Stimulated activated CD8-positive, alpha-beta memory T cell treated with anti-CD3 and anti-CD28 coated beads, Interleukin-2, amount 100 ng/mL, for 1 hour (primary cell): ENCODE data around the gene CCDC154.
"Not testable (repeated sequence)": the region's sequence is repeated elsewhere in the genome, so short reads cannot be mapped to it uniquely, and the experiment has no call there.

ENCODE experiments used
- DNase-seq, 2 donors: peaks; one replicate each; pipeline ENCODE4 v3.0.0-alpha.2; 2020; ENCODE audit warnings: low read depth in 2 of 2

The CCDC154 gene

DNA sequence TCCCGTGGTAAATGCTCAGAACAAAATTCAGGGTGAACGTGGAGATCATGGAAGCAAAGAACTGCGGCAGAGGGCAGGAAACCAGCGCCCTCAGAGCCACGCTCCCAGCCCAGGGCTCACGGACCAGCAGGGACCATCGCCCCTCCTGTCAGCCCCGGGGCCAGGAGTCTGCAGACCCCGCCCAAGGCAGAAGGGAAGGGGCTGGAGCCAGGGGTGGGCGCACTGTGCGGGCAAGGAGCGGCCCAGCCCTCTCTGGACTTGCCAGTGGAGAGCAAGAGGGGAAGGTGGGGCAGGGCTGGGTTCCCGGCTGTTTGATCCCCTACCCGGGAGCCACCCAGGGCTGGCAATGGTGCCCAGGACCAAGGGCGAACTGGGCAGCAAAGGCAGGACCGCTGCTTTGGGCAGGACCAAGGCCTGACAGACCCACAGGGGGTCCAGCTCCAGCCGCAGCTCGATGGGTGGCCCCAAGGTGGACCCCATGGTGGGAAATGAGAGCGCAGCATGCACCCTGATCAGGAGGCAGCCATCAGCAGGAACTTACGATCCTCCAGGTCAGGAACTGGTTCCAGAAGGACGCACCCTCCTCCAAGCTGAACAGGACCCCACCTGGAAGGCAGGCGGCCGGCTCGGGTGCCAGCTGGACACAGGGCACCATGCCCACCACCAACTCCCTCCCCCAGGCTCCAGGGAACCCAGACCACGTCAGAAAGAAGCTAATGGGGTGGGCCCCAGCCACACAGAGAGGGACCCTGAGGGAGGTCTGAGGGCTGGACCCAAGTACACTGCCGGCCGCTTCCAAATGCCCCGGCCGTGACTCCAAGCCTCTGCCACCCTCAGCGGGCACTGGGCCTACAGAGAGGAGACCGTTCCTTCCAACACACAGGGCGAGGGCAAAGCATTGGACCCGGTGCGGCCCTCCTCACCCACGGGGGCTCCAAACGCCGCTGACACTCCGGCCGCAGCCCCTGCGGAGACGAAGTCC is 11.1 kb upstream of the CCDC154 start:
- DNase-seq: no peak

DNA sequence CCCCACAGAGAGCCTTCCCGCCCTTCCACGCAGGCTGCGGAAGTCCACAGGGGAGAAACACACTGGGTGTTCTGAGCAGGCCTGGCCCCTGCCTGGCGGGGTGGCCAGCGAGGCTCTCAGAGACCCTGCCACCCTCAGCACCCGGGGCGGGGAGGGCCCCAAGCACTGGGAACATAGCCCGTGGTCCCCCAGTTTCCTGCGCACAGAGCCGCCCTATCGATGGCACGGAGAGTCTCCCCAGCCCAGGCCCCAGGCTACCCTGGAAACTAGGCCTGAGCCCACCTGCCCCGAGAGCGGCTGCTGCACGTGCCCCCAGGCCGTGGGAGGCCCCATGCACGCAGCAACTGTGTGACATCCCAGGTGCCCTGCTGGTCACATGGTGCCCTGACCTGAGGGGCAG is 10.2 kb upstream of the CCDC154 start:
- DNase-seq: no peak

DNA sequence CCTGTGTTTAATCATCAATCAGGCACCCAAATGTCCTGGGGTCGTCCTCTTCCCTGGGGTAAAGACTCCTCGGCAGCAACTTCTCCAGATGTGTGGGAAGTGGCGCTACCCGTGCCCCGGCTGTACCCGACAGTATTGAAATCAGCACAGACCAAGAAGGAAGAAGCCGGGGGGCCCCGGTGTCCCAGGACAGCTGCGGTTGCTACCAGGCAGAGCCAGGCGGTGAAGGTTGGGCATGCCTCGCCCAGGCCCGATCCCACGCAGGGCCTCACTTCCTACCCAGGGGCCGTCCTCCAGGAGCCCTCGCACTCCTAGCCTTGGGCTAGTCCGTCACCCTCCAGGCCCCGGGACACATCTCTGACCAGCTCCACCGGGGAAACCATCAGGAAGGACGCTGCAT is 9.0 kb upstream of the CCDC154 start:
- DNase-seq: no peak

DNA sequence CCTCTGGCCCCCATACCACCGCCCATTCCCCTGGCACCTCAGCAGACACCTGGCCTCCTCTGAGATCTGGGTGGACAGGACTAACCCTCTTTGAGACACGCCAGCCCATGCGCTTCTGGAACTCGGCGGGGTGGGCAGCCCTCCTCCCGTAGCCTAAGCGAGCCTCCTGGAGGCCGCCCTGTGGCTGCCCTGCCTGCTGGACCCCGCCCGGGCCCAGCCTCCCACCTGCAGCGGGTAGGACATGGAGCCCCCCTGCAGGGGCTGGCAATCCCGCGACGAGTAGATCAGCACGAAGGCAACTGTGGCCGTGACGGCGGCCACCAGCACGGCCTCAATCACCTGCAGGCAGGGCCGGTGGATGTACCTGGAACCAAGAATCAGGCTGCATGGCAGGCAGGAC is 8.2 kb upstream of the CCDC154 start:
- no peak for DNase-seq

DNA sequence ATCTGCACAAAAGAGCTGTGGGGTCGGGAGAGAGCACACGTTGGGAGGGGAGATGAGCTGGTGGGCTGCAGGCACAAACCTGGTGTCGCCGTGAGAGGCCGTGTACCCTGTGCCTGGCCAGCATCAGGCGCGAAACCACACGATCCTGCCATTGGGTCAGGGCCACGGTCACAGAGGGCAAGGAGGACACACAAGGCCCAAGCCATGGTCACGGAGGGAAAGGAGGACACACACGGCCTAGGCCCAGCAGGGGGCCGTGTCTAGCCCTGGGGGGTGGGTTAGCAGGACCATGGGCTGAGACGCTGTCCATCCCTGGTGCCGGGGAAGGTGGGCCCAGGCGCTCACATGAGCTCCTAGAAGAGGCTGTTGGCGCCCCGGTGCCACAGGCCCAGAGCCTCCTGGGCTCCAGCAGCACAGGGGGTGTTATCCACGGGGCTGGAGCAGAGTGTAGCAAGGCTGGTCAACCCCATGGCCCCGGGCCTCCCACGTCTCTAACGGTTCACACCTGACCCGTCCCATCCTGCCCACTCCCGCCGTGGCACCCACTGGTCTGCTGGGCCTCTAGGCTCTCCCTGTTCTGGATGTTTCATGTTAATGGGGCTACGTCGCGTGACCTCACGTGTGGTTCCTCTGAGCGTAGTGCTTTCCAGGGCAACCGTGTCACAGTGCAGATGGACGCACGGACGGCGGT is 7.5 kb upstream of the CCDC154 start:
- no peak for DNase-seq

DNA sequence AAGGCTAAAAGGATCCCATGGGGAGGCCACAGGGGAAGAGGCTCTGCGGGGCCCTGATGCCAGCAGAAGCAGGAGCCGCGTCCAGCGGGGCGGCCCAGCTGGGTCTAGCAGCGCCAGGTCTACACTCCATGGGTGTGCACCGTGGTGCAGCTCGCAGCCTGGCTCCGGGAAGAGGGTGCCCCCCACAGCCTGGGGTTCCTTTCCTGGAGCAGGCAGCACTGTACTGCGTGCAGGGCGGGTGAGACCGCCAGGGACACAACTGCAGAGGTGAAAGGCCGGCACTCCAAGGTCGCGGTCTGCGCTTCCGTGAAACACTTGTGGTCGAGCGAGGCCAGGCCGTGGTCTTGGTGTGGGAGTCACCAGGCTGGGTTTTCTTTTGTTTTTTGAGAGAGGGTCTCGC is 6.5 kb upstream of the CCDC154 start:
- DNase-seq: no peak

DNA sequence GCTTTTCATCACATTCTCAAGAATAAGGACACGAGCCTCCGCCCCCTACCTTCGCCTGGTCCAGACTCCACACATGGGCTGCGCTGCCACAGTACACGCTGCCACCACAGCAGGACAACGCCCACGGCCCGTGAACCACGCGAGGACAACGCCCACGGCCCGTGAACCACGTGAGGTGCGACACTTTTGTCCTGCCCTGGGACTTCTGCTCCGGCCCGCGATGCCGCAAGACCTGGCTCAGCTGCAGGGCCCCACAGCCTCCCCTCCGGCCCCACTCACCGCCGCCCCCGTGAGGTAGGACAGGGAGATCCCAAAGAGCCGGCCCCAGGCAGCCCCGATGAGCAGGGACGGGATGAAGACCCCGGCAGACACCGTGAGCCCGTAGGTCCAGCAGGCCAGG is 5.9 kb upstream of the CCDC154 start:
- DNase-seq: no peak

DNA sequence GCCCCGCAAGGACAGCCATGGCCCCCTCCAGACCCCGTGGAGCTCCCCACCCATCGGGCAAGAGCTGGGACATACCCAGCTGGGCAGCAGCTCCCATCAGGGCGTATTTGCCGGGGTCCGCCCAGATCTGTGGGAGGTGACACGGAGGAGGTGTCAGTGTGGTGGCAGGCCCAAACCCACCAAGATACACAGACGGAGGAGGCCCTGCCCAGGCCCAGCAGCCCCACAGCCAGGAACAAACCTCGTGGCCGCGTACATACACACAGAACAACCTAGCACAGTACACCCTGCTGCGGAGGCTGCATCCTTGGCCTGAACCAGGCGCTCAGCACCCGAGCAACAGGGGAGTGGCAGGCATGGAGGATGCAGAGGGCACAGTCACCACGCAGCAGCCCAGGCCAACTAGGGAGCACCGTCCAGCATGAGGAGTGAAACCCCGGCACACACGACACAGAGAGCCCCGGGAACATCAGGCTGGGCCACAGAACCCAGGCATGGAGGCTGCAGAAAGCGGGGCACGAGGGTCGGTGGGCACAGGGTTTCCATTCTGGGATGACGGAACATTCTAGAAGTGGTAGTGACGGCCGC is 4.9 kb upstream of the CCDC154 start:
- no peak for DNase-seq

DNA sequence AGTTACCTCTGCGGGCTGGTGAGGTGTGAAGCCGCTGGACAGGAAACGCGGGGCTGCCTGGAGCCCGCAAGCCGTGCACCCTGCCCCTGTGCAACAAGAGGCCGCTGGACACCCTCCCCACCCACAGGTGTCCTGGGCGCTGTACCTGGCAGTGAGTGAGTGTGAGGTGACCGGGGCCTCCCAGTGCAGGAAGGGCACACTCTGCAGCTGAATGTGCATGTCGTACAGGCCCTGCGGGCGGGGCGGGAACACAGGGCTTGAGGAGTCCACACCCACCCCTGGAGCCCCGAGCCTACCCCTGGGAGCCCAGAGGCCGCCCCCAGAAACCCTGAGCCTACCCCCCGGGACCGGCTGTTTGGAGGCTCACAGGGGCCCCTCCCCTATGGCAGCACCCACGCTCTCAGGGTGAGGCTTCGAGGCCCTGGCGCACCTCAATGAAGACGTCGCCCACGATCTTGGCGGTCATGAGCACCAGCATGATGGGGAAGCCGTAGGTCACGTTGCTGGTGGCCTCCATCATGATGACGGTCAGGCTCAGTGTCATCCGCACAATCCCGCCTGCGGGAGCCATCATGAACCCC is 4.3 kb upstream of the CCDC154 start:
- DNase-seq: no peak

DNA sequence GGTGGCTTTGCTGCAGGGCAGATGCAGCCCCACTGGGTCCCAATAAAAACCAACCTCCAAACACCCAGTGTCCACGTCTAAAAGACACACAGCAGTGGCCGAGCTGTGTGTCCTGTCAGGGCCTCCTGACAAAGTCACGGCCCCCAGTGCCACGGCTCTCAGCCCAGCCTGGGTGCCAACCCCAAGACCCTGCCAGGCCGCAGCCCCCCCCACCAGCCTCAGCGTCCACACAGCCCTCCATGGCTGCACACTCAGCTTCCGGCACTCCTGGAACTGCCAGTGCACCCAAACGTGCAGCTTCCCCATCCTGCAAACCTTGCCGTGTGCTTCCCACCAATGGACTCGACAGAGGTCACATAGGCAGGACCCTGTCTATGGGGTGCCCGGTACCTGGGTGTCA is 3.6 kb upstream of the CCDC154 start:
- DNase-seq: no peak

DNA sequence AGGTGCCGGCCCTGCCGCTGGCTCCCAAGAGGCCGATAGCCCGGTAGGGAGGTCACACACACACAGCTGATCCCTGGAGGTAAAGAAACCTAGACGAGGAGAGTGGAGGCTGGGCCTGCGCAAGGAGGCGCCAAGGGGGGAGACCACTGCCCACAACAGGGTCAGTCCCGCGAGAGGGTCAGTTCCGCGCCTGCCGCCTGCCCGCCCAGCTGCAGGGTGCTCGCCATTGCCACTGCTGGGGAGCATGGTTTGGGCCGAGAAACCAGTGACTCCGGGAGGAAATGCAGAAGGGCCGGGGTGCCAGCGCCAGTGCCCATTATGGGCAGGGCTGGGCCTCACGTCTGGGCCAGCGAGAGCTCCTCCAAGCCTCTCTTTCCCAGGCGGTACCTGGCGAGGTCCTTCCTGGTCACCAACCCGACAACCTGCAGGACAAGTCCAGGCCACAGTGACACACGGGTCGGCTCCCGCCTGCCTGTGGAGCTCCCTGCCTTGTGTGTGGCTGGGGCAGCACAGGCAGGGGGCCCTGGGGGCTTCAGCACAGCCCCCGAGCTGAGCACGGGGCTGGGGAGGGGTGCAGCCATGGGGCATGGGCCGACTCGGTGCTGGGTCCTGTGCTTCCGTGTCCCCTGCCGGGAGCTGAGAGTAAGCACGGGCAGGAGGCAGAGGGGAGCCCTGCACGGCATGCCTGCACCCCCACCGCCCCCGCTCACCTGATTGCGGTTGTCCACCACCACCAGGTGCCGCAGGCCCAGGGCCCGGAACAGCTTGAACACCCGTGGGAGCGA is 2.1 kb upstream of the CCDC154 start:
- no peak for DNase-seq

DNA sequence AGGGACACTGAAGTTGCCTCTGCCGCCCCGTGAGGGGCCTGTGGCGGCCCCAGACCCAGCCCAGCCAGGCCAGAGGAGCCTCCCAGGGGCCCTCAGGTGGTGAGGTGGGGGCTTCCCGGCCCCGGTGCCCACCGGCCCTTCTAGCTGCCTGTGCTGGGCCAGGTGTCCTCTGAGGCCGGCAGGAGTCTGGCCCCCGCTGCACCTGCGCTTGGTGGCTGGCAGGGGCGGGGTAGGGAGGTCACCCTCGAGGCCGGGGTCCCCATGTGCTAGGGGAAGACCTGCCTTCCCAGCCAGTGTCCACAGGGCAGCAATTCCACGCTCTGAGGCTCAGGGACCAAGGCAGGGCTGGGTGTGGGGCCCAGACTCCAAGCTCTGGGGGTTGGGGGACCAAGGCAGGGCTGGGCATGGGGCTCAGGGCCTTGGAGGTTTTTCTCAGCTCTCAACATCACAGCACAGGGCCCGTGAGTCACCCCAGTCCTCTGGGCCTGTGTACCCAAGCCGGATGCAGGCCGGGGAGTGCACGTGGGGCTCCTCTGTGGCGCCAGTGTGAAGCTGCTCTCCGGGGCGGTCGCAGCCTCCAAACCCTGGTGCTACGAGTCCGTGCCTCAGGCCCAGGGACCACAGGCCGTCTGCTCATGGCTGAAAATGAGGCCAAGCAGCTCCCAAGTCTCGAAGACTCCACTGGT is 1.3 kb upstream of the CCDC154 start:
- DNase-seq: no peak

DNA sequence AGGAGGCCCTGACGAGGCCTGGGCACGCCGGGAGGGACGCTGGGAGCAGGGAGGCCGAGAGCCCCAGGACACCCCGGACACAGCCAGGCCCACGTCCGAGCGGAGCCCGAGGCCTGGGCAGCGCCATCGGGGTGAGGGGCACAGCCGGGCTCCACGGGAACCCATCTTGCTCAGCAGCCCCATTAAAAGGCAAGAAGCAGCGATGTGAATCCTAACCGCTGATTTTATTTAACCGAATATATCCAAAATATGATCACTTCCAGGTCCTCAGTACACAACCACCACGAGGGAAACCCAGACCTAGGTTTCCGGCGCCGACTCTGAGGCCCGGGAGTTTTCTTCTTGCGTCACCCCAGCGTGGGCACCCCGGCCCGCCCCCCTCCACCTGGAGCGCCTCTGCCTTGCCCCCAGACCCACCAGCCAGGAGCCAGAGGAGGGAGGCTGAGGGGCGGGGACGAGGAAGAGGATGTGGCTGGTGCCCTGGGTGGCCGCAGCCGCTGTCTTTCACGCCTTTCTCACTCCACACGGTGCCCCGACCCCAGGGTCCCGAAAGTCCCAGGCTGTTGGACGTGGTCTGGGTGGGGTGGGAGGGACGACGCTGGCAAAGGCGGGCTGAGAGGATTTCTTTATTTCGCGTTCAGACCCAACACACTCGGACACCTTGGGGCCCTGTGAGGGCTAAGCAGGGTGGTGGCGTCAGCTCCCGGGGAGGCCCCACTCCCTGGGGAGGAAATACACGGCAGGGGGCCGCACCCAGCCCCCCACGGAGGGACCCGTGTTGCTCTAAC is 568 bp upstream of the CCDC154 start:
- no peak for DNase-seq

DNA sequence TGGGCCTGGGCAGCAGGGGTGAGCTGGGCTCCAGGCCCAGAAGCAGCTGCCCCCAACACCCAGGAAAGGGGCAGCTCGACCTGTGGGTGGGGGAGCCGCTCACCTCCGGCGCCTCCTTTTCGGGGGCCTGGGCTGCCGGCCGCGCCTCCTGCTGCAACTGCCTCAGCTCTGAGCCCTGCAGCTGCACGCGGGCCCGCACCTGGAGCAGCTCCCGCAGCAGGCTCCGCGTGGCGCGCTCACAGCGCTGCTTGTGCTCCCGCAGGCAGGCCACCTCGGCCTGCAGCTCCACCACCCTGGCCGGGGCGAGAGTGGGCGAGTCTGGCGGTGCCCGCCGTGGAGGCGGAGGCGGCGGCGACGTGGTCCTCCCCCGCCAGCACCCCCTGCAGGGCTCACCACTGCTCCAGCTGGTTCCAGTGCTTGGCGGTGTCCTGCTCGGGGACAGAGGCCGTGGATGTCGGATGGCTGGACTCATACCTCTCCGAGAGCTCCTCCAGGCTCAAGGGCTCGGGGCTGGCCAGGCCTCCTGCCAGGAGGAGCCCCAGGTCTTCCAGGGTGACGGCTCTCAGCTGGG is 868 bp downstream of the CCDC154 start:
- DNase-seq: no peak

DNA sequence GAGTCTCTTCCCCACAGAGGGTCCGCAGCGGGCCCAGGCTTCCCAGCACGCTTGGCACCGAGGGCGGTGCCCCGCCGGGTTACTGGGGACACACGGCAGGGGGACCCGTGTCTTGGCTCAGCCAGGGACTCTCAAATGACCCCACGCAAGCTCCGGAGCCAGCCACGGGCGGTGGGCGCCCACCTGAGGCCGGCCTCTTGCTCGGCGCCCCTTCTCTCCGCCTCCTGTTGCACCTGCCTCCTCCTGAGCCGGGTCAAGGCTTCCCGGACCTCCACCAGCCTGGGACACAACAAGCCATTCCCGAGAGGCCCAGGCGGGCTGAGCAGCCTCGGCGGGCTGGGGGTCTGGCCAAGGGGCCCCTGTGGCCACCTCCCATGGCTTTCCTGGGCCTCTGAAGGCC is 1.7 kb downstream of the CCDC154 start:
- DNase-seq: no peak

DNA sequence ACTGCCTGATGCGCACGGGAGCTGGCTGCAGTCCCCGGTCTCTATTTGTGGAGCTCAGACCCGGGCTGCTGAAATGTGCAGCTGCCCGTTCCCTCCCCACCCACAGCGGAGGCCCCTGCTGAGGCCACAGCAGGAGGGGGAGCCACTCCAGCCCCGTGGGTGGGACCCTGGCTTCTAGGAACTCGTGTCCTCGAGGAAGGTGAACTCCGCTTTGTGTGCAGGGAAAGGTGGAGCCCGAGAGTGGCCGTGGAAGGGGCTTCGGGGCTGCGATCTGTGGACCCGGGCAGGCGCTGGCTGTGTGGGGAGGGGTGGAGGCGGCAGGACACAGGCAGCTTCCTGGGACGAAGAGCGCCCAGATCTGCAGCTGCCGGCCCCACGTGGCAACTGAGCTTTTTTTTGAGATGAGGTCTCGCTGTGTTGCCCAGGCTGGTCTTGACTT is 2.9 kb downstream of the CCDC154 start:
- no peak for DNase-seq

DNA sequence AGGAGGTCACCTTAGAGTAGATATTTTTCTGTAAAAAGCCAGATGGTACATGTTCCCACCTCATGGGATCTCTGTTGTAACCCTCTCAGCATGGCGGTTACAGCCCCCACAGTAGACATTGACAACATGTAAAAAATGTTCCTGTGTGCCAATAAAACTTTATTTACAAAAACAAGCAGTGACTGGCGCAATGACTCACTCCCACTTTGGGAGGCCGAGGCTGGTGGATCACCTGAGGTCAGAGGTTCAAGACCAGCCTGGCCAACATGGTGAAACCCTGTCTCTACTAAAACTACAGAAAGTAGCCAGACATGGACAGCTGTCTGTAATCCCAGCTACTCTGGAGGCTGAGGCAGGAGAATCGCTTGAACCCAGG is 4.7 kb downstream of the CCDC154 start:
- DNase-seq: not testable (repeated sequence)

DNA sequence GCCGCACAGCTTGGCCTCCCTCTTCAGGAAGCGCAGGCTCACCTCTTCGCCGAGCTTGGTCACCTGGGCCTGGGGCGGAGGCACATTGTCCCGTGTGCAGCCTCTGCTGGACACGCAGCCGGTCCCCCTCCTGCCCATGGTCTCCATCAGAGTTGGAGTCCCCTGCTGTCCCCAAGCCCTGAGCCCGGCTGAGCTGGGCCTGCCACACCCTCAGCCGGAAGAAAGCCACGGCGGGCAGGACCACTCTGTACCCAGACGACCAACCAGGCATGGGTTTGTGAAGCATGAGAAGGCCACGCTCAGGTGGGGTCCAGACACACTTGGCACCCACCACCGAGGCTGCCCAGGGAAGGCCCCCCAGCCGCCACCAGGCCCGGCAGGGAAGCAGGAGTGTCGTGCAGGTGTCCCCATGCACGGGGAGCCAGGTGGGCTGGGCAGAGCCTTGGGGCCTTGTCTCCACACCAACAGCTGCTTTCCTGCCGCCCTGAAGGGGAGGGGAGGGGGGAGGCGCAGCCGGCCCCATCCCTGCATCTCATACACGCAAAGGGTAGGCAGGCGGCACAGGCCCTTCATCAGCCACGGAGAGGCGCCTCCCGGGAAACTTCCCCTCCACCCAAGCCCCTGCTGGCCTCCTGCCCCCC is 5.2 kb downstream of the CCDC154 start:
- no peak for DNase-seq
